ENCODE data around the gene LRP6. TPM values are rescaled to one million over a fixed set of nuclear protein-coding genes. Genes with fewer than 3 reads are reported as not detected.
"Not testable (repeated sequence)": the region's sequence is repeated elsewhere in the genome, so short reads cannot be mapped to it uniquely, and the experiment has no call there.

The LRP6 gene
- total RNA-seq, 2 donors from 2014 or later, result 26.2 to 37.9 TPM

GRCh38 chr12:12121061-12121460, 145.8 kb downstream of the LRP6 start:
- H3K9me3 ChIP-seq, result no peaks in the 10 kb centered on the region
- no peak overlapping the region for H3K9ac ChIP-seq (ENCODE audit: low read depth in 2 of 2, low read length in 2 of 2)
- no peaks in the 10 kb centered on the region for H3K36me3 ChIP-seq
- H3K27me3 ChIP-seq, result no peaks in the 10 kb centered on the region
- no peaks in the 10 kb centered on the region for H3K4me1 ChIP-seq
- DNase-seq, result no peak
- H3K27ac ChIP-seq, result no peak overlapping the region
- intact Hi-C loops (cut with DNase I), result no loop called here
- H3K4me3 ChIP-seq, result no peak overlapping the region
- no peak for TF ChIP-seq CTCF (IDR thresholded peaks at IDR 0.05)

GRCh38 chr12:12116677-12117076, 150.2 kb downstream of the LRP6 start:
- no peak for TF ChIP-seq CTCF (IDR thresholded peaks at IDR 0.05)
- intact Hi-C loops (cut with DNase I), result no loop called here
- no peaks in the 10 kb centered on the region for H3K27me3 ChIP-seq
- H3K9me3 ChIP-seq, result no peaks in the 10 kb centered on the region
- no peak overlapping the region for H3K9ac ChIP-seq (ENCODE audit: low read depth in 2 of 2, low read length in 2 of 2)
- H3K27ac ChIP-seq, result no peak overlapping the region
- no peak overlapping the region for H3K4me3 ChIP-seq
- H3K4me1 ChIP-seq, result no peaks in the 10 kb centered on the region
- DNase-seq, result no peak
- H3K36me3 ChIP-seq, result no peaks in the 10 kb centered on the region

- Histone ChIP-seq H3K9ac (ENCODE audit: low read depth in 2 of 2, low read length in 2 of 2) (no peak overlapping the region), H3K4me3 (no peak overlapping the region), H3K36me3 (no peaks in the 10 kb centered on the region), H3K9me3 (no peaks in the 10 kb centered on the region), H3K4me1 (no peaks in the 10 kb centered on the region), H3K27me3 (no peaks in the 10 kb centered on the region), H3K27ac (no peak overlapping the region)
- TF ChIP-seq CTCF (IDR thresholded peaks at IDR 0.05), result no peak
- intact Hi-C loops (cut with DNase I), result no loop called here
- DNase-seq, result no peak
These were observed 151.3 kb downstream of the LRP6 start for GRCh38 chr12:12115514-12115913.

GRCh38 chr12:12110923-12111555, 155.8 kb downstream of the LRP6 start:
- intact Hi-C loops (cut with DNase I); H3K4me3 ChIP-seq; H3K9ac ChIP-seq (ENCODE audit: low read depth in 2 of 2, low read length in 2 of 2); H3K9me3 ChIP-seq; H3K27ac ChIP-seq; DNase-seq; H3K27me3 ChIP-seq; H3K36me3 ChIP-seq; H3K4me1 ChIP-seq: not testable (repeated sequence)

GRCh38 chr12:12108441-12109058, 158.3 kb downstream of the LRP6 start:
- TF ChIP-seq CTCF (IDR thresholded peaks at IDR 0.05), result no peak
- DNase-seq, result no peak
- Histone ChIP-seq H3K4me3 (no peak overlapping the region), H3K27me3 (no peaks in the 10 kb centered on the region), H3K9ac (ENCODE audit: low read depth in 2 of 2, low read length in 2 of 2) (no peak overlapping the region), H3K9me3 (no peaks in the 10 kb centered on the region), H3K4me1 (no peaks in the 10 kb centered on the region), H3K36me3 (no peaks in the 10 kb centered on the region), H3K27ac (no peak overlapping the region)
- intact Hi-C loops (cut with DNase I), result no loop called here

- no peak for TF ChIP-seq CTCF (IDR thresholded peaks at IDR 0.05)
- Histone ChIP-seq H3K4me1 (no peaks in the 10 kb centered on the region), H3K36me3 (no peaks in the 10 kb centered on the region), H3K9me3 (no peaks in the 10 kb centered on the region), H3K27ac (no peak overlapping the region), H3K27me3 (no peaks in the 10 kb centered on the region), H3K4me3 (no peak overlapping the region), H3K9ac (ENCODE audit: low read depth in 2 of 2, low read length in 2 of 2) (no peak overlapping the region)
- no peak for DNase-seq
- intact Hi-C loops (cut with DNase I), result no loop called here
These were observed 159.2 kb downstream of the LRP6 start for GRCh38 chr12:12107678-12108077.

All from colonic mucosa (tissue), 4 donors.